ENCODE results near the gene NUAK2.
"Not testable (repeated sequence)": the region's sequence is repeated elsewhere in the genome, so short reads cannot be mapped to it uniquely, and the experiment has no call there.

Gene NUAK2

GRCh38 chr1:205300149-205300548, 21.4 kb downstream of the NUAK2 start:
- DNase-seq (ENCODE audit: low read depth in 1 of 2, low spot score in 1 of 2): no peak

- DNase-seq (ENCODE audit: low read depth in 1 of 2, low spot score in 1 of 2): no peak
Observed at GRCh38 chr1:205298191-205298994, 23.2 kb downstream of the NUAK2 start.

GRCh38 chr1:205297546-205298177, 23.9 kb downstream of the NUAK2 start:
- DNase-seq (ENCODE audit: low read depth in 1 of 2, low spot score in 1 of 2): not testable (repeated sequence)

- no peak for DNase-seq (ENCODE audit: low read depth in 1 of 2, low spot score in 1 of 2)
Observed at GRCh38 chr1:205296154-205296553, 25.4 kb downstream of the NUAK2 start.

DNA sequence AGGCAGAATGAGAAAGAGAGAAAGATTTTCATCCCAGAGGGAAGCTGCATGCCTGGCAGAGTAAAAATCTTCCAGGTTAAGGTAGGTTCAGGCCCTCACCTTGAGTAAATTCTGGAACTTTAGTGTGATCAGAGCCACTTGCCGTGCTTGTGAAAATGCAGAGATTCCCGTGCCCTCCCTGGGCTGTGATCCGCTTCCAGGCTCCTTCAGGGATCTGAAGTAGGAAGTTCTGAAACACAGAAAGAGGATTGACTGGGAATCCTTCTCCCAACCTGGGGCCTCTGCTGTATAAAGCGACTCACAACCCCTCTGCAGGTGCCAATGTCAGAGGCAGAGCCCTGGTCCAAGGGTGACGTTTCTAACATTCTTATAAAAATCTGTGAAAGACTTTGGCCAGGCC, 26.6 kb downstream of the NUAK2 start:
- DNase-seq (ENCODE audit: low read depth in 1 of 2, low spot score in 1 of 2): no peak

DNA sequence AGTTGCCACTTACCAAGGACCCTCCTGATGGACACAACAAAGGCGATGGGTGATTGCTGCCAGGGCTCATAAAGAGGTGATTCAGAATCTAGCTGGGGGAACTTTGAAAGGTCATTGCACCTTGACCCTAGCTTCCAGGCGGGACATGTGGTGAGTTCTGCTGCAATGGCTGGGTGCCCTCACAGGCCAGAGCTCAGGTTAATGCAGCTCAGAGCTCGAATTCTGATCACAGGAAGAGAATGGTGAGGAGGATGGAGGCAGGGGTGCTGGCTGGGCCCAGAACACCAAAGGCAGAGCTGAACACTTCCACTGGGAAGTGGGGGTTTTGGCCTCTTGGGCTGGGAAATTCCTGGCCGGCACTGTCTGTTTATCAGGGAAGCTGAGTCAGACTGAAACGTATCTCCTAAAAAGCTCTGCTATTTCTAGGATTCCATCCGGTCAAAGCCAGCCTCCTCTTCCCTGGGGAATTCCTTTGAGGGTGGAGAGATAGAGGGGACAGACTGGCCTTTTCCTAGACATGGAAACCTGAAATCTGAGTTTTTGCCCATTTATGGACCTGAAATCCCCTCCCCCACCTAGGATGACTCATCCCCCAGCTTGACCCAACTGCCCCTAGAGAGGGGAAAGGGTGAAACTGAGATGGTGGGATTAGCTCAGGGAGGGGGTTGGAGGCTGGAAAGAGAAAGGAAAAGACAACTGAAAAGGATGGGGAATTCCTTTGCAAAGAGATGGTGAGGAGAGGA, 27.2 kb downstream of the NUAK2 start:
- no peak for DNase-seq (ENCODE audit: low read depth in 1 of 2, low spot score in 1 of 2)

DNA sequence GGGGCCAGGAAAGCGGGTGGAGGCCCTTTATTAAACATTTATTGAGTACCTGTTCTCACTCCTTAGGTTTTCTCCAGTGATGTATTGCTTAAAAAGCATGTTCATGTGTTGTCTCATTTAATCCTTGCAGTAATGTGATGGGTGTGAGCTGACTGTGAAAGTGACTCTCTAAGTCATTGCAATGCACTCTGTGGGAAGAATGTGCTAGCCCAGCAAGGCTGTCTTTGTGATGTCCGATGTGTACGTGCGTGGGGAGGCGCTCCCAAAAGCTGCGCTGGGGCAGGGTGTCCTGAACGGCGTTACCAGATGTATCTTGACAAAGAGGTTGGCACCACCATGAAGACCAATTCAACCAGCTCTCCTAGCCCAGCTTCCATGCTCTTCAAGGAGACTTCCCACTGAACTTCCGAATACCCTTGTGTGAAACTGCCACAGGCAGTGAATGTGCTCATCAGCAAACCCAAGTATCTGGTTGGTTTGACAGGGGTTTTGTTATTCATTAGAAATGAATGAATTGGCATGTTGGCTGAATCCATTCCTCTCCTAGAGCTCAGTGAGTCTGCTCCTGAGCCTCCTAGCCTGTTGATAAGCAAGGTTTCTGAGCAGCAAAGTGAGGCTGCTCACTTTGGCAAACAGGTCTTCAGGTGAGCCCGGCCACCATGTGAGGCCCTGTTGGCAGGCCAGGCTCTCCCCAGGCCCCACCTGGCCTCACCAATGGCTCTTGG, 28.0 kb downstream of the NUAK2 start:
- no peak for DNase-seq (ENCODE audit: low read depth in 1 of 2, low spot score in 1 of 2)

- no peak for DNase-seq (ENCODE audit: low read depth in 1 of 2, low spot score in 1 of 2)
Observed at GRCh38 chr1:205291596-205291995, 29.9 kb downstream of the NUAK2 start.

DNA sequence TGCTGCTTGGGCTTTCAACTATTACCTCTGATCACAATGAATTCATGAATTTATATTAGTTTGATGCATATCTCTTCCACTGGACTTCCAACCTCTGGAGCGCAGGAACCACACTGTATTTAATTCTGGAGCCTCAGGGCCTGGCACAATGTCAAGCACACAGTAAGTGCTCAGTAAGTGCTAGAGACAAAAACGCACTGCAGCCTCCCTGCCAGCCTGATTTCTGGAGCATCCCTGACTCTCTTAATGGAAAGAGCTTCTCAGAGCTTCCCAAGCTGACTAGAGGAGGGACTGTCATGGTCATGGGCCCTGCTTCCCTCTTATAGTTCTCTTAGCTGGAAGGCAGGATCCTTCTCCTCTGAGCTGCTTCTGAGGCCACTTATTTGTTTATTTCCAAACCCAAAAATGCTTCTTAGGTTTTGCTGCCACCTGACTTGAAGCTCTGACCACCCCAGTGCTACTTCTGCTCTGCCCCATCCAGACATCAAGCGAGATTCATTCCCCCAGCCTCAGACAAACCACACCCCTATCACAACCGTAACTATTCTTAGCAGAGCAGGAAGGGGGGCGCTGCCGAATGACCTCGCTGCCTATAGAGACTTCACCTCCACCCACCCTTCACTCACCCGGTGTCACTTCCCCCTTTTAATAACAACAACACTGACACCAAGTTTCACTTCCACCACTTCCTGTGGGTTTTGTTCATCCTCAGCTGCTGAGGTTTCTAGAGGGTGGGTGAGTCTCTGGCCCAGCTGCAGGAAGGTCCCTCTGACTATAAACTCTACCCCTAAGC, 33.6 kb downstream of the NUAK2 start:
- DNase-seq (ENCODE audit: low read depth in 1 of 2, low spot score in 1 of 2): peak; percentile 39 to 55

GRCh38 chr1:205287076-205287475, 34.5 kb downstream of the NUAK2 start:
- DNase-seq (ENCODE audit: low read depth in 1 of 2, low spot score in 1 of 2): no peak

GRCh38 chr1:205286335-205286950, 35.1 kb downstream of the NUAK2 start:
- DNase-seq (ENCODE audit: low read depth in 1 of 2, low spot score in 1 of 2): peak in 1 of 2 donors; percentile 30

DNA sequence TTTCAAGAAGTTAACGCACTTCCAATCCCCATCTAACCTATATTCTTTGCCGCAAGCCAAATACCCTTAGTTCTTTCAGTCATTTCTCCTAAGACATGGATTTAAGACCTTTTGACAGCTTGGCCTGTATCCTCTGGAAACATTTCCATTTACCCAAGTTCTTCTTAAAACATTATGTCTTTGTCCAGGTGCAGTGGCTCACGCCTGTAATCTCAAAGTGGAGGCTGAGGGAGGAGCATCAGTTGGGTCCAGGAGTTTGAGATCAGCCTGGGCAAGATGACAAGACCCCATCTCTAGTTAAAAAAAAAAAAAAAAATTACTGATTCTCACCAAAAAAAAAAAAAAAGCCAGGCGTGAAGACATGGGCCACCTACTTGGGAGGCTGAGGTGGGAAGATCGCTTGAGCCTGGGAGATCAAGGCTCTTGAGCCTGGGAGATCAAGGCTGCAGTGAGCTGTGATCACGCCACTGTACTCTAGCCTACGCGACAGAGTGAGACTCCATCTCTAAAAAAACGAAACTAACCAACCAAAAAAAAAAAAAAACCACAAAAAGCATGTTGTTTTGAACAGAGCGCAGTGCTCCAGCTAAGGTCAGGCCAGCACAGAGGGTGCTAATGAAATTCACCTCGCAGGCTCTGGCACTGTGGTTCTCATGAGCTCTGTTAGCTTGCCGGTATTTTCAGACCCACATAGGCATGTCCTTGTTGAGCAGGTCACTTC, 36.0 kb downstream of the NUAK2 start:
- no peak for DNase-seq (ENCODE audit: low read depth in 1 of 2, low spot score in 1 of 2)

- DNase-seq (ENCODE audit: low read depth in 1 of 2, low spot score in 1 of 2): peak; percentile 43 to 86
Observed at GRCh38 chr1:205284420-205285144, 37.0 kb downstream of the NUAK2 start.

DNA sequence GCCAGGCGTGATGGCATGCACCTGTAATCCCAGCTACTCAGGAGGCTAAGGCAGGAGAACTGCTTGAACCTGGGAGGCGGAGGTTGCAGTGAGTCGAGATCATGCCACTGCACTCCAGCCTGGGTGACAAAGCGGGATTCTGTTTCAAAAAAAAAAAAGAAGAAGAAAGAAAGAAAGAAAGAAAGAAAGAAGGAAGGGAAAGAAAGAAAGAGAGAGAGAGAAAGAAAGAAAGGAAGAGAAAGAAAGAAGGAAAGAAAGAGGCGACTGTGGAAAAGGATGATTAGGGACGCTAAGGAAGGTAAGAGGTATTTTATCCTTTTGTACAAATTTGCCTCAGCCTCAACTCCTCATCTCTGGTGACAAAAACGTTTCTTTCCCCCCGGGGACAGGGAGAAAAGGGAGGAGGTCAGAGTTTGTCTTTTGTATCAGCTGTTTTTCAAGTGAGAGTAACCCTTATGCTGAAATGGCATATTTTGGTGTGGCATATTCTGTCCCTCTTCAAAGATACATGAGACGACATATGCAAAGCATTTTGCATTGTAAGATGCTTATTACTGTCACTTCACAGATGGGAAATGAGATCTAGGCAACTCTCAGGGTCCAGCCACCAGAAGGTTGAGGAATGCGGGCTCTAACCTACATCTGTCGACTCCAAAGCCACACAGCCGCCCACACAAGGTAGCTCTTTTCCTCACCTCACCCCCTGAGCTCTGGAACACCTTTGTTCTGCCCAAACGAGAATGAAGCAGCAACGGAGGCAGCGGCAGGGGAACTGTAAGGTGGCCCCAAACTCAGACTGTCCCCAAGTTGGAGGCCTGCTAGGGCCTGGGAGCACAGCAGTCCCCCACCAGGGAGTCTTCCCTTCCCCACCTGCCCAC, 38.0 kb downstream of the NUAK2 start:
- no peak for DNase-seq (ENCODE audit: low read depth in 1 of 2, low spot score in 1 of 2)

DNA sequence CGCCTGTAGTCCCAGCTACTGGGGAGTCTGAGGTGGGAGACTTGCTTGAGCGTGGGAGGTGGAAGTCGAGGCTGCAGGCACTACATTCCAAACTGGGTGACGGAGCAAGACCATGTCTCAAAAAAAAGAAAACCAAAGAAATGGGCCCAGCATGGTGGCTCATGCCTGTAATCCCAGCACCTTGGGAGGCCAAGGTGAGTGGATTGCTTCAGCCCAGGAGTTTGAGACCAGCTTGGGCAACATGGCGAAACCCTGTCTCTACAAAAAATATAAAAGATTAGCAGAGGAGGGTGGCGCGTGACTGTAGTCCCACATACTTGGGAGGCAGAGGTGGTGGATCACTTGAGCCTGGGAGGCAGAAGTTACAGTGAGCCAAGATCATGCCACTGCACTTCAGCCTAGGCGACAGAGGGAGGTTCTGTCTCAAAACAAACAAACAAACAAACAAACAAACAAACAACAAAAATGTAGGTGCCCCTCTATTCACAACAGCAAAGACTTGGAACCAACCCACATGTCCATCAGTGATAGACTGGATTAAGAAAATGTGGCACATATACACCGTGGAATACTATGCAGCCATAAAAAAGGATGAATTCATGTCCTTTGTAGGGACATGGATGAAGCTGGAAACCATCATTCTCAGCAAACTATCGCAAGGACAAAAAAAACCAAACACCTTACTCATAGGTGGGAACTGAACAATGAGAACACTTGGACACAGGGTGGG, 40.7 kb downstream of the NUAK2 start:
- DNase-seq (ENCODE audit: low read depth in 1 of 2, low spot score in 1 of 2): not testable (repeated sequence)

DNA sequence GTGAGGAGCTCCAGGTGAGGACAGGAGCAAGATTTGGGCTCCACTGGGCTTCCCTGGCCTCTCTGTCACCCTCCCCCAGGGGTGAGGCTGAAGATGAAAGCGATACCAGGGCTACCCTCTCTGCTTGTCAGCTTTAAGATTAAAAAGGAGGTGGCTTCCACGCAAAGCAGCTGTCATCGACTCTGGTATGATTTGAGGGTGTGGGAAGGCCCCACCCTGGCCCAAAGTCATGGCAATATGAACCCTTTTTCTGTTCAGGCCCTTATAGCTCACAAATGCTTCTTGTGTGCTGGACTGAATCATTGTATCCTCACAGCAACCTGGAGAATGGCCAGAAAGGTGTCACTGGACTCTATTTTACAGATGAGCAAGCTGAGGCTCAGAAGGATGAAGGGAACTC, 41.6 kb downstream of the NUAK2 start:
- no peak for DNase-seq (ENCODE audit: low read depth in 1 of 2, low spot score in 1 of 2)

- no peak for DNase-seq (ENCODE audit: low read depth in 1 of 2, low spot score in 1 of 2)
Observed at GRCh38 chr1:205276689-205277065, 44.9 kb downstream of the NUAK2 start.

Data from stimulated activated CD4-positive, alpha-beta T cell treated with anti-CD3 and anti-CD28 coated beads, Interleukin-15, amount 100 ng/mL, for 1 hour (primary cell).